Measurements from ENCODE around the gene CREB5.

Gene CREB5

GRCh38 chr7:28714459-28715120 lies 302.3 kb downstream of the CREB5 start:
- DNase-seq (ENCODE audit: extremely low read depth, low read depth), result no peak
- TF ChIP-seq, protein P1, sequence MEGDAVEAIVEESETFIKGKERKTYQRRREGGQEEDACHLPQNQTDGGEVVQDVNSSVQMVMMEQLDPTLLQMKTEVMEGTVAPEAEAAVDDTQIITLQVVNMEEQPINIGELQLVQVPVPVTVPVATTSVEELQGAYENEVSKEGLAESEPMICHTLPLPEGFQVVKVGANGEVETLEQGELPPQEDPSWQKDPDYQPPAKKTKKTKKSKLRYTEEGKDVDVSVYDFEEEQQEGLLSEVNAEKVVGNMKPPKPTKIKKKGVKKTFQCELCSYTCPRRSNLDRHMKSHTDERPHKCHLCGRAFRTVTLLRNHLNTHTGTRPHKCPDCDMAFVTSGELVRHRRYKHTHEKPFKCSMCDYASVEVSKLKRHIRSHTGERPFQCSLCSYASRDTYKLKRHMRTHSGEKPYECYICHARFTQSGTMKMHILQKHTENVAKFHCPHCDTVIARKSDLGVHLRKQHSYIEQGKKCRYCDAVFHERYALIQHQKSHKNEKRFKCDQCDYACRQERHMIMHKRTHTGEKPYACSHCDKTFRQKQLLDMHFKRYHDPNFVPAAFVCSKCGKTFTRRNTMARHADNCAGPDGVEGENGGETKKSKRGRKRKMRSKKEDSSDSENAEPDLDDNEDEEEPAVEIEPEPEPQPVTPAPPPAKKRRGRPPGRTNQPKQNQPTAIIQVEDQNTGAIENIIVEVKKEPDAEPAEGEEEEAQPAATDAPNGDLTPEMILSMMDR (IDR thresholded peaks at IDR 0.05; ENCODE audit: low read depth, low read length), result no peak

- TF ChIP-seq, protein P1 (IDR thresholded peaks at IDR 0.05; ENCODE audit: low read depth, low read length), result no peak
- no peak for DNase-seq (ENCODE audit: extremely low read depth, low read depth)
Measured at GRCh38 chr7:28717445-28718054, 305.2 kb downstream of the CREB5 start.

GRCh38 chr7:28718055-28718481 lies 305.8 kb downstream of the CREB5 start:
- DNase-seq (ENCODE audit: extremely low read depth, low read depth), result no peak
- TF ChIP-seq, protein P1 (IDR thresholded peaks at IDR 0.05; ENCODE audit: low read depth, low read length), result no peak

- TF ChIP-seq, protein P1 (IDR thresholded peaks at IDR 0.05; ENCODE audit: low read depth, low read length), result no peak
- no peak for DNase-seq (ENCODE audit: extremely low read depth, low read depth)
Measured at GRCh38 chr7:28718545-28718944, 306.2 kb downstream of the CREB5 start.

DNA sequence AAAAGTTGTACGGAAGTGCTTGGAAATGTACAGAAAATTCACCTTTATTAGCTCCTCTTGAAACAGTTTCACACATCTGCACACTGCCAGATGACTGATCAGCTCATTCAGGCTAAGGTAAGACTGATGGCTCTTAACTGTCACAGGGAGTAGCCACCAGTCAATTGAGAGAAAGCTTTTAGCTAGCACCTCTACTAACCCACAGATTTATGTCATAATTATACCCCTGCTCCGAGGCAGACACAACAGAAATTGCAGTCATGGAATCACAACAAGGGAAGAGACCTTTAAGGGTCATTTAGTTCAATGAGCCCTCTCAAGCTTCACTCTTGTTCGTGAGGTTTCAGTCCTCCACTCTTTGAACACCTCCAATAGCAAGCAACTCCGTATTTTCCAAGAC lies 310.4 kb downstream of the CREB5 start:
- TF ChIP-seq, protein P1 (IDR thresholded peaks at IDR 0.05; ENCODE audit: low read depth, low read length), result no peak
- no peak for DNase-seq (ENCODE audit: extremely low read depth, low read depth)

GRCh38 chr7:28723336-28723735 lies 311.0 kb downstream of the CREB5 start:
- DNase-seq (ENCODE audit: extremely low read depth, low read depth), result no peak
- TF ChIP-seq, protein P1 (IDR thresholded peaks at IDR 0.05; ENCODE audit: low read depth, low read length), result no peak

- DNase-seq (ENCODE audit: extremely low read depth, low read depth), result no peak
- TF ChIP-seq, protein P1 (IDR thresholded peaks at IDR 0.05; ENCODE audit: low read depth, low read length), result no peak
Measured at GRCh38 chr7:28724563-28724962, 312.2 kb downstream of the CREB5 start.

All from AG09319 (cell line).